GM23248 (cell line): ENCODE data around the gene PAPPA.

Source experiments
- EZH2 ChIP-seq: fragments of 200-600 bp; sonication (generic); IDR thresholded peaks from 2 replicates; pipeline ENCODE4 v1.6.1; 2018; ENCODE audit warnings: antibody characterized with exemption, mild to moderate bottlenecking; ENCODE audit not compliant: insufficient read depth, poor library complexity, severe bottlenecking
- EZH2phosphoT487 ChIP-seq: fragments of 200-600 bp; sonication (generic); IDR thresholded peaks from 2 replicates; pipeline ENCODE4 v1.6.1; 2018; ENCODE audit warnings: antibody characterized with exemption, moderate library complexity, mild to moderate bottlenecking, low read depth; ENCODE audit not compliant: insufficient read depth

- TF ChIP-seq EZH2 (no peak), EZH2phosphoT487 (no peak)
Observed at GRCh38 chr9:116300360-116300870, 146.8 kb downstream of the PAPPA start.
